Nucleus accumbens (tissue), 56 donors: ENCODE data around the gene FUBP3.
"Not testable (repeated sequence)": the region's sequence is repeated elsewhere in the genome, so short reads cannot be mapped to it uniquely, and the experiment has no call there.

Experiments used
- DNase-seq, 56 donors: peaks; one replicate each; lab custom pipeline; 2025; lab: John Stamatoyannopoulos, UW

Gene FUBP3

DNA sequence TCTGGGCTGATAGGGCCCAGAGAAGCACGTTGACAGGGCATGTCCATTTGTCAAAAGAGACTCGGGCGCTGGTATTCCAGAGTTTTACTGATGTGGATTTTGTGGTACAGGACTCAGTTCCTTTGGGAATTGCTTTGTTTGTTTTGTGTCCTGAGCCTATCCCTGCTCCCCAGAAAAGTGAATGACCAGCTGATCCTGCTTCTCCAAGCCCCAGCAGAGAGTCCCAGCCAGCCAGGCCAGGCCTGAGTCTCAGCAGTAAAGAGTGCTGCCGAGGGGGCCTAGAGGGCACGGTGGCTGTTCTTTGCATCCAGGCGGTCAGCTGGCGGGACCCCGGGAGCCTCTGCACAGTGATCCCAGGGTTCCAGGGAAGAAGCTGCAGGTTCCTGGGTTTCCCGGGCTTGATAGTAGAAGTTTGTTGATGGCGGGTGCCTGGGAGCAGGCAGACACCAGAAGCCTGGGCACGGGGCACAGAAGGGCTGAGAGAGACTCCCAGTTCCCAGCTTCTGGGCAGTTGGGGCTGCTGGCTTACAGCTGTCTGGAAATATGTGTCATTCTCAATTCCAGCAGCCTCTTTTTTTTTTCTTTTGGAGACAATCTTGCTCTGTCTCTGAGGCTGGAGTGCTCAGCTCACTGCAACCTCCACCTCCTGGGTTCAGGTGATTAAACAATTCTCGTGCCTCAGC, 93.7 kb downstream of the FUBP3 start:
- no peak for DNase-seq

GRCh38 chr9:130675396-130675795, 96.0 kb downstream of the FUBP3 start:
- DNase-seq: no peak

DNA sequence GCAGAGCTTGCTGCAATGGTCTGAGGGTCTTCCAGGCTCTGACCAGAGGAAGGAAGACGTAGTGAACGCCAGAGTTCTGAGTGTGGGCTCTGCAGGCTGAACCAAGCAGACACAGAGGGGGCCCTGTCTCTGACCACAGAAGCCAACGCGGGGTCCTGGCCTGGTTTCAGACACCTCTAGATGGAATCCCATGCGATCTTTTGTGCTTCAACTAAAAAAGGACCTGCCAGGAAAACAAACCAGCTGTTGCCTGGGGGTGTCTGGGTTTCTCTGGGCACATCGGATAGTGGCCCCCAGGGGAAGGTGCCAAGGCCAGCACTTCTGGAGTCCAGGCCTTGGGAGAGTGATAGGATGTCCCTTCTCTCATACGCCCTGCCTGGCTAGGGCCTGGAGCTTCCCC, 97.9 kb downstream of the FUBP3 start:
- DNase-seq: no peak

- peak in 42 of 56 donors; percentile 3 to 85 (median 50) for DNase-seq
These were observed 101.7 kb downstream of the FUBP3 start for GRCh38 chr9:130680836-130681768.

GRCh38 chr9:130681769-130682420, 102.5 kb downstream of the FUBP3 start:
- DNase-seq: peak in 18 of 56 donors; percentile 6 to 56 (median 28)

DNA sequence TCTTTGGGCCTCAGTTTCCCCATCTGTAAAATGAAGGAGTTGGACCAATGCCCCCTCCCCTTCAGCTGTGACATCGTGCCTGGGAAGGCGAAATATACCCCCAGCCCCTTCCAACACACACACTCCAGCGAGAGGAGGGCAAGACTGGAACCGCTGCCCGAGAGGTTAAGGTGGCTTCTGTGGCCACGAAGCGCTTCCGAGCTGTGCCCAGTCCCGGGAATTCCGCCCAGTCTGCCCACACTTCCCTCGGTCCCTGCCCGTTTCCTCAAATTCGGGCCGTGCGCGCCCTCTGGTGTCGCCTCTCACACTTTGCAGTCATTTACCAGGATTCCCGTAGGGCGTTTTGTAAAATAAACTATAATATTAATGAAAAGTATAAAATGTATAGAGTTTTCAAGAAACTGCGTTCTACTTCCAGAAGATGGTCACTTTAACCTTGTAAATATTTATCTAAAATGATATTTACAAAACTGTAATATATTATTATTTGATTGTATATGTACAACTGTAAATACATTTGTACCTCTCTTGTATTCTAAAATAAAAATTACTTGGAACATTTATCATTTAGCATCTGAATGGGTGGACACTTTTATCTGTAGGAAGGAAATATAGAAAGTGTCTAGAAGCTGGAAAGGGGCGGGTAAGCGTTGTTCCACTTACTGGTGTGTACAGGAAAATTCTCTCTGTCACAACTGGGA, 103.2 kb downstream of the FUBP3 start:
- peak in 50 of 56 donors; percentile 5 to 88 (median 52) for DNase-seq

- no peak for DNase-seq
These were observed 105.7 kb downstream of the FUBP3 start for GRCh38 chr9:130685104-130685503.

DNA sequence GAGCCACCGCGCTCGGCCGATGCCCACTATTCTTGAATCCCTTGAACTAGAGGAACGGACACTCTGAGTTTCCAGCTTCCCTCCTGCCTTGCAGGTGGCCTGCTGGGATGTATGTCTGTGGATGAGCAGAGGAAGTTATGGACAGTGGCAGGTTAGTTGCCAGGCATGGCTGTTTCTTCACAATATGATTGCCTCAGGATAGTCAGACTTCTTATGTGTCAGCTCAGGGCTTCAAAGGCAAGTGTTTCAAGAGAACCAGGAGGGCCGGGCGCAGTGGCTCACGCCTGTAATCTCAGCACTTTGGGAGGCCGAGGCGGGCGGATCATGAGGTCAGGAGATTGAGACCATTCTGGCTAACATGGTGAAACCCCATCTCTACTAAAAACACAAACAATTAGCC, 106.6 kb downstream of the FUBP3 start:
- DNase-seq: not testable (repeated sequence)

DNA sequence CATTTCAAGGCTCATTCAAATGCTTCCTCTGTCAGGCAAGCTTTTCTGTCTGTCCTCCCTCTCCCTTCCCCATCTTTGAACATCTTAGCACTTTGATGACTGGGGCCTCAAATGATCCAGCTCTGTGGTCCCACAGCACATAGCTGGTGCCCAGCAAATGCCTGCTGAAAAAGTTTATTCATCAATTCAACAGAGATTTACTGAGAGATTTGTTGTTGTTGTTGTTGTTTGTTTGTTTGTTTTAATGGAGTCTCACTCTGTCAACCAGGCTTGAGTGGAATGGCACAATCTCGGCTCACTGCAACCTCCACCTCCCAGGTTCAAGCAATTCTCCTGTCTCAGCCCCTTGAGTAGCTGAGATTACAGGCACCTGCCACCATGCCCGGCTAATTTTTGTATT, 108.2 kb downstream of the FUBP3 start:
- DNase-seq: no peak
